Activated naive CD4-positive, alpha-beta T cell treated with anti-CD3 and anti-CD28 coated beads, Interleukin-2, amount 50 U/mL, for 72 hours (primary cell): Measurements from ENCODE around the gene DAPK2. TPM values are rescaled to one million over a fixed set of nuclear protein-coding genes. Genes with fewer than 3 reads are reported as not detected.

ENCODE experiments used
- ATAC-seq, 2 donors: fragments of 150-1000 bp; cut with Tn5 transposase; 2 replicates each; pipeline ENCODE4 v1.10.0; 2021; ENCODE audit warnings: mild to moderate bottlenecking in 2 of 2, moderate library complexity in 2 of 2
- DNase-seq, 2 donors: peaks; one replicate each; pipeline ENCODE4 v3.0.0; 2021 to 2022; ENCODE audit warnings: low spot score in 2 of 2
- H3K27ac Mint-ChIP-seq, 2 donors: one replicate each; pipeline ENCODE4 v1.8.0; 2022; ENCODE audit warnings: mild to moderate bottlenecking in 2 of 2, mixed read lengths in 2 of 2
- H3K36me3 Mint-ChIP-seq, 2 donors: one replicate each; pipeline ENCODE4 v1.8.0; 2022; ENCODE audit warnings: mixed read lengths in 2 of 2
- H3K9me3 Mint-ChIP-seq, 2 donors: one replicate each; pipeline ENCODE4 v1.8.0; 2022; ENCODE audit warnings: mixed read lengths in 2 of 2
- total RNA-seq, 2 donors: library from RNA; stranded (reverse); gene quantifications; one replicate each; pipeline ENCODE4 v1.2.3, GENCODE V29; 2022

The DAPK2 gene
- total RNA-seq, 2 donors from 2014 or later = 0.62 to 1.0 TPM

- Mint-ChIP-seq H3K36me3 (no peaks in the 10 kb centered on the region), H3K27ac (no peak overlapping the region), H3K9me3 (no peaks in the 10 kb centered on the region)
- peak in 1 of 2 donors; percentile 40 for ATAC-seq
- DNase-seq = no peak
These were observed 32.9 kb downstream of the DAPK2 start for GRCh38 chr15:64013179-64014062.

DNA sequence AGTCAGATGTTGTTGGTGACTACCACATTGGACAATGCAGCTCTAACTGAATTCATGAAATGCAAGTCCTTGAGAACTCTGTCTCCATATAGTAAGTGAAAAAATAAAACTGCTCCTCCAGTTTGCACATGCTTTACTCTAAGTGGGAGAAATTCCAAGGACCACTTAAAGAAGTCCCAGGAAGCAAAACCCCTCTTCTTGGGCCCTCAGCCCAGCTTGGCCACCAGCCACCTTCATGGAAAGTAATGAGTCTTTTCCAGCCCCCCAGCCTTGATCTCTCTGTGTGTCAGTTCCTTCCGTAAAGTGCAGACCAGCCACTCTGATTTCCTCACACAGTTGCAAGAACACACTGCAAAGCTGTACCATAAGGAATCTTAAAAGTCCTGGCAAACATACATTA lies 34.5 kb downstream of the DAPK2 start:
- Mint-ChIP-seq H3K9me3 (no peaks in the 10 kb centered on the region), H3K36me3 (no peaks in the 10 kb centered on the region), H3K27ac (peak overlapping the region in 1 of 2 donors; percentile 17)
- ATAC-seq (no peak), DNase-seq (no peak)

- DNase-seq = peak; percentile 74 to 75
- no peaks in the 10 kb centered on the region for H3K9me3 Mint-ChIP-seq
- peak overlapping the region; percentile 80 to 98 for H3K27ac Mint-ChIP-seq
- ATAC-seq = peak; percentile 80 to 84
- no peaks in the 10 kb centered on the region for H3K36me3 Mint-ChIP-seq
These were observed 35.6 kb downstream of the DAPK2 start for GRCh38 chr15:64010719-64011118.

DNA sequence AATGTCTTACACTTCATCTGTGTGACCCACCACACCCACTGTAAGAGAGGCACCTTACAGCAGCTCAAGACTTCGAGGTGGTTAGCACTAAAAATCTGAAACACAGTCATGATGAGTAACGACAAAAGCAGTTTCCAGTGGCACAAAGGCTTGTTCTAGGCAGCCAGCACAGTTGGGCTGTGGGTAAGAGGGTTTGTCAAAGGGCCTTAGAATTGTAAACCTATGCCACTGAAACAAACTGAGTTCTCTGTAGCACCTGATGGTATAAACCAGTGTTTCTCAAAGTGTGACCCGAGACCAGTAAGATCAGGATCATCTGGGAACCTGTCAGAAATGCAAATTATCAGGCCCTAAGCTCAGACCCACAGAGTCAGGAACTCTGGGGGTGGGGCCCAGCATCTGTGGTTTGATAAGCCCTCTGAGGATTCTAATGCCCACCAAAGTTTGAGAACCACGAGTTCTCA lies 36.5 kb downstream of the DAPK2 start:
- DNase-seq (peak; percentile 54 to 61), ATAC-seq (peak; percentile 73 to 85)
- Mint-ChIP-seq H3K9me3 (no peaks in the 10 kb centered on the region), H3K36me3 (no peaks in the 10 kb centered on the region), H3K27ac (peak overlapping the region; percentile 80 to 98)

DNA sequence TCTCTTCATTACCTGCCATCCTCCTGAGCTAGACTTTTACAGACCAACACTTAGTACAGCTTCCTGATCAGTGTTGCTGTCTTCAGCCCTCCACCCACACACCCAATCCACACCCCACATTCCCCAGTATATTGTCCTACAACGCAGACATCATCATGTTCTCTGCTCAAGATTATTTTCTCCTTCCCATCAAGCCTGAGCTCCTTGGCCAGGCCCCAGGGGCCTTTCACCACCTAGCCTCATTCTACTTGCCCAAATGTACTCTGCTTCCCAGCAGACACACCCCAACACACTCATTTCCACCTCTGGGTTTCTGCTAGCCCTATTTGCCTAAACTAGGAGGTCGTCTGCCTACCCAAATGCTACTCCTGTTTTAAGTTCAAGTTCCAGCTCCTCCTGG lies 37.0 kb downstream of the DAPK2 start:
- H3K9me3 Mint-ChIP-seq = no peaks in the 10 kb centered on the region
- peak overlapping the region; percentile 80 to 93 for H3K27ac Mint-ChIP-seq
- H3K36me3 Mint-ChIP-seq = no peaks in the 10 kb centered on the region
- DNase-seq (no peak), ATAC-seq (no peak)

- DNase-seq (no peak), ATAC-seq (no peak)
- Mint-ChIP-seq H3K27ac (no peak overlapping the region), H3K36me3 (no peaks in the 10 kb centered on the region), H3K9me3 (no peaks in the 10 kb centered on the region)
These were observed 38.1 kb downstream of the DAPK2 start for GRCh38 chr15:64008177-64008576.

DNA sequence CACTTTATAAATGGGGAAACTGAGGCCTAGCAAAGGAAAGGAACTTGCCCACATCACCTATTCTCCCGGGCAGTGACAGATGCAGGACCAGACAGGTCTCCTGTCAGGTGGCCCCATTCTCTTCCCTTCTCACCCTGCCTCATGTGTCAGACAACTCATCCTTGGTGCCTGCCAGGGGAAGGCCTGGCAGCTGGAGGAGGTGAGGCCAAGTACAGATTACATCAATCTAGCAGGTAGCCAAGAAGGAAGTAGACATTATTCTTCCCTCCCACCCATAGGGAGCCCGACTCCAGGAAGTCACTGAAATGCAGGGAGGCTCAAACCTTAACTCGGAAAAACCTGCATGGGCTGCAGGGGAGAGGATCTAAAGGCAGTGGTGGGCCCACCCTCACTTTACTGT lies 39.6 kb downstream of the DAPK2 start:
- no peaks in the 10 kb centered on the region for H3K36me3 Mint-ChIP-seq
- DNase-seq (no peak), ATAC-seq (no peak)
- H3K9me3 Mint-ChIP-seq = no peaks in the 10 kb centered on the region
- no peak overlapping the region for H3K27ac Mint-ChIP-seq

DNA sequence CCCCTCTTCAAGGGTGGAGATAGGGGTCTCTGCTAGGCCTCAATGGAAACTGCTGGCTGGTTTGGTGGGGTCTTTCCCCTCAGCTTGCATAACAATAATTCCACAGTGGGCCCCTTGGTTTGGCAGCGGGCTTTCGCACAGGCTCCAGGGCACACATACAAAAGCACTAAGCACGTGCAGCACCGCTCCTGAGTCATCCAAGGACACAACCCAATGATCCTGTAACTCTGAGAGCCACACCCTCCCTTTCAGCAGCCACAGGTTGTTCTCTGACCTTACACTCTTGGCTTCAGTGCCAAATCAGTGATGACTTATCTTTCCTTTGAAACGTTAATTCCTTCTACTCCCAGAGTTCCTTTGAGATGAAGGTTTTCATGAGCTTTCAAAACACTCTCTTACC lies 41.7 kb downstream of the DAPK2 start:
- Mint-ChIP-seq H3K36me3 (no peaks in the 10 kb centered on the region), H3K27ac (no peak overlapping the region), H3K9me3 (no peaks in the 10 kb centered on the region)
- ATAC-seq (no peak), DNase-seq (no peak)

DNA sequence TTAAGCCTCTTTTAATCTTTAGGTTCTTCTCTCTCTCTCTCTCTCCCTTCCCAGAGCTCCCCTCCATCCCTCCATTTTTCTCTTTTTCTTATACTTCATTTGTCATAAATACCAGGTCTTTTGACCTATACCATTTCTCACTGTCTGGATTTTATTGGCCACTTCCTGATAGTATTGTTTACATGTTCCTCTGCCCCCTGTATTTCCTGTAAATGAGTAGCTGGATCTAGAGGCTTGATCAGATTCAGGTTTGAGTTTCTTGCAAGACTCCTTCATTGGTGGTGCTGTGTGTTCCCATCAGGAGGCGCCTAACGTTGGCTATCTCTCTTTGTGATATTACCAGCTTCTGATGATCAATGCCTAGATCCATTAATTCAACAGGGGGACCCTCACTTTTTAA lies 42.2 kb downstream of the DAPK2 start:
- H3K9me3 Mint-ChIP-seq = no peaks in the 10 kb centered on the region
- H3K36me3 Mint-ChIP-seq = no peaks in the 10 kb centered on the region
- DNase-seq (no peak), ATAC-seq (no peak)
- H3K27ac Mint-ChIP-seq = no peak overlapping the region

GRCh38 chr15:64003182-64003581 lies 43.1 kb downstream of the DAPK2 start:
- Mint-ChIP-seq H3K36me3 (no peaks in the 10 kb centered on the region), H3K9me3 (no peaks in the 10 kb centered on the region), H3K27ac (no peak overlapping the region)
- DNase-seq (no peak), ATAC-seq (no peak)

- DNase-seq = no peak
- H3K9me3 Mint-ChIP-seq = no peaks in the 10 kb centered on the region
- H3K27ac Mint-ChIP-seq = no peak overlapping the region
- no peaks in the 10 kb centered on the region for H3K36me3 Mint-ChIP-seq
- ATAC-seq = no peak
These were observed 45.1 kb downstream of the DAPK2 start for GRCh38 chr15:64001148-64001547.

DNA sequence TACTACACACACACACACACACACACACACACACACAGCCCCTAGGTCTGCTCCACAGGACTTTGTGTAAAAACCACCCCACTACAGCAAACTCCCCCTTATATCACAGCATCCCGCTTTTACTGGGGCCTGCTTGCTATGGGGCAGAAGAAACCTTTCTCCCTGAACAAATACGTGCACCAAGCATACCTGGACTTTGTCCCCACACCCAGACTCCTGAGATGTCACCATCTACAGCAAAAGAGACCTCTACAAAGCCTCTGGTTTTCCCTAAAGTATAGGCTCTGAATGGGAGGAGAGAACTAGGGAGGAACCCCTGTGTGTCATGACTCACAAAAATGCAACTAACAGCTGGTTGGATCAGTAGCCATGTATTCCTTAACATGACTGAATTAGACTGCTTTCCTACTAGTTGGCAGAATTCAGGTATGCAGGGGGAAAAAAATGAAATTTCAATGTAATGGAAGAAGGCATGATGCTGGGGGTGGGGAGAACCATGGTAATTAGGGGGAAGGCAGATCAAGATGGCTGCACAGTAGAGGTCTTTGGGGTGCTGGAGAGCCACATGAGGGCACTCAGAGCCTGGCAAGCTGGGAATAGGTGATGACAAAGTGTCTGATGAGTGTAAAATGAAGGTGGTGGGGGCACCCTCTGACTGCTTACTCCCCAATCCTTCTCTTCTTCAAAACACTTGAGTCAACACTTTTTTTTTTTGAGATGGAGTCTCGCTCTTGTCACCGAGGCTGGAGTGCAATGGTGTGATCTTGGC lies 45.9 kb downstream of the DAPK2 start:
- ATAC-seq (no peak), DNase-seq (no peak)
- Mint-ChIP-seq H3K27ac (no peak overlapping the region), H3K36me3 (no peaks in the 10 kb centered on the region), H3K9me3 (no peaks in the 10 kb centered on the region)

DNA sequence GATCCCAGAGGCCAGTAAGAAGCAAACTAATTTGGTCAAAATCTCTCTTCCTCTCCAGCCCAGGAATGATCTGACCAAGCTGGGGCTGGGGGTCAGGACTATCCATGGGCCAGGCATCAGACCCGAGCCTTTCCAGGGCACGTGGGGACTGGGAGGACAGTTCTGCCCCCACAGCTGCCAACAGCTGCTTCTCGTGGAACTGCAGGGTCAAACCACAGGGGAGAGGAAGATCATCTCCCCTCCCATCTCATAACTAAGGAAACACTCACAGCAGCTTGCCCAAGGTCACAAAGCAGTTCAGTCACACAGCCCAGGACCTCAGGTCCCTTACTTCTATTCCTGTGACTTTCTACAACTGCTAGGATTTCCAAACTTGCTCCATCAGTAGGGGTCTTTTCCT lies 47.1 kb downstream of the DAPK2 start:
- H3K36me3 Mint-ChIP-seq = no peaks in the 10 kb centered on the region
- H3K9me3 Mint-ChIP-seq = no peaks in the 10 kb centered on the region
- no peak overlapping the region for H3K27ac Mint-ChIP-seq
- DNase-seq (no peak), ATAC-seq (no peak)

GRCh38 chr15:63998489-63998888 lies 47.8 kb downstream of the DAPK2 start:
- ATAC-seq = peak in 1 of 2 donors; percentile 41
- H3K36me3 Mint-ChIP-seq = no peaks in the 10 kb centered on the region
- H3K9me3 Mint-ChIP-seq = no peaks in the 10 kb centered on the region
- peak overlapping the region in 1 of 2 donors; percentile 26 for H3K27ac Mint-ChIP-seq
- no peak for DNase-seq

DNA sequence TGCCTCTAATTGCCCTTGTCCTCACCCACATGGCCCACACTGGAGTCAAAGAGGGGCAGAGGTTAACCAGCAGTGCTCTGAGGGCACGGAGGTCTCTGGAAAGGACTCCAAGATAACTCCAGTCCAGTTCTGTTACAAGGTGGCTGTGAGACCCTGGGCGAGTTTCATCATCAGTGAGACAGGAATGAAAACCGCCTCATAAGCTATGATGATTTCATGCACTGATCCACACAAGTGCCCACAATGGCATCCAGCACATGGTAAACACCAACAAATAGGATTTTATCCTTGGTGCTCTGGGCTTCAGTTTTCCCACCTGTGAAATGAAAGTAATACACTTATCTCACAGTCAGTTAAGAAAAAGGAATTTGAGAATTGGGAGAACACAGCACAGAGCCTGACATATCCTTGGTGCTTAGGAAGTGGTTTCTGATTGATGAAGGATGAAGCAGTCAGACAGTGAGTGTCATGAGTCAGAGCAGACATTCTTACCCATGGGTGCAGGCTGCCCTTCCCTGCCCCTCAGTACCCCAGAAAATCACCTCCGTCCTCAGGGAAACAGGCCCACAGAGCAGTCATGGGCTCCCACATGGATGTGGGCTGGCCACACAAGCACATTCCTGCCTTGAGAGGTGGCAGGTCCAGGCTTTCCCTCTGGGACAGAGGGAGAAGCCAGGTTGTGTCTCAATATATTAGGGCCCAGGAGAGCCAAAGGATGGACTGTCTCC lies 48.4 kb downstream of the DAPK2 start:
- no peak for DNase-seq
- Mint-ChIP-seq H3K36me3 (no peaks in the 10 kb centered on the region), H3K27ac (no peak overlapping the region), H3K9me3 (no peaks in the 10 kb centered on the region)
- ATAC-seq = peak; percentile 75 to 87

DNA sequence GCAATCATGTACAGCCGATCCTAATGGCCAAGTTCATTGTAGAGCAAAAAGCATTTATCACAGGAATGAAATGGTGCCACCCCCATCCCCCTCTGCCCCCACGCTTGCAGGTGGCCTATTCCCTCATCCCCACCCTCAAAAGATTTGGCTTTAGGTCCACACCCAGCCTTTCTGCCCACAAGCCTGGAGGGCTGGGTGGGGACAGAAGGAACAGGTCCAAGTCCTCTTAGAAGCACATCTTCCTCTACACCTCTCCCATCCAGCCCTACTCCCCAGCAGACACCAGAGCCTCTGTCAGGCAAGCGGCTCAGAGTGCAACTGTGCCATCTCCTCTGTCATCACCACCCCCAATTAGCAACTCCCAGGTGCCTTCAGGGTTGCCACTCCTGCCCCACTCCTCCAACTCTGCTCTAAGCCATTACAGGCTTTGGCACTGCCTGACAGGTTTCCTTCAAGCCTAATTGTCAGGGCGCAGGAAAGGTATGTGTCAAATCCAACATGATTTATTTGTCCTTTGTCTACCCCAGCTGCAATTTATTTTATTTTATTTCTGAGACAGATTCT lies 49.4 kb downstream of the DAPK2 start:
- no peak for ATAC-seq
- DNase-seq = no peak
- peak overlapping the region in 1 of 2 donors; percentile 6 for H3K27ac Mint-ChIP-seq
- H3K9me3 Mint-ChIP-seq = no peaks in the 10 kb centered on the region
- H3K36me3 Mint-ChIP-seq = no peaks in the 10 kb centered on the region

DNA sequence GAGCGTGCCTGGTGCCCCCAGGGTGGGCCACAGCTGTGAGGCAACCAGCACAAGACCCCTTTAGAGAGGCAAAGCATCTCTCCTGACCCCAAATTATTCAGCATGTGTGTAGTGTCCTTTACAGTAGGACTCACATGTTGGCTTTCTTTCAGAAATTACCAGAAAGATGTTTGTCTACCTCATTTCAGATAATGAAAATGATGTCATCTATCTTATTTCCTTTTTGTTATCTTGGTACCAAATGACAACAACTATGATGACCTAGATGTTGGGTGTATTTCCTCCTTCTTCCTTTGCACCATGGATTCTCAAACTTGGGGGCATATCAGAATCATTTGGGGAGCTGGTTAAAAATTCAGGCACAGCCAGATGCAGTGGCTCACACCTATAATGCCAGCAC lies 50.5 kb downstream of the DAPK2 start:
- Mint-ChIP-seq H3K9me3 (no peaks in the 10 kb centered on the region), H3K27ac (peak overlapping the region in 1 of 2 donors; percentile 9), H3K36me3 (no peaks in the 10 kb centered on the region)
- DNase-seq (no peak), ATAC-seq (no peak)
